H1 (cell line): ENCODE measurements around the gene MPP2. TPM values are rescaled to one million over a fixed set of nuclear protein-coding genes. Genes with fewer than 3 reads are reported as not detected.

Experiments used
- CTCF ChIA-PET: fragments of 300-600 bp; sonication (Branson Sonifier 250); formaldehyde crosslinking; loops from one replicate; lab custom pipeline; 2021; ENCODE audit not compliant: partially characterized antibody; lab: Charles Lee
- POLR2A ChIA-PET: fragments of 300-600 bp; sonication (Branson Sonifier 250); formaldehyde crosslinking; loops from one replicate; lab custom pipeline; 2021; ENCODE audit warnings: inconsistent platforms; ENCODE audit not compliant: partially characterized antibody; lab: Charles Lee
- DNase-seq, 2 experiments: peaks; one replicate each; pipeline versions ENCODE4 v3.0.0 to v3.0.0-alpha.2; 2010 to 2022; ENCODE audit warnings: low spot score in 2 of 2, low read depth in 1 of 2, mixed read lengths in 1 of 2
- FAIRE-seq: peaks from 2 replicates; lab custom pipeline; 2011; peaks lifted over from hg19 to GRCh38; lab: Jason Lieb, UNC
- H2AFZ ChIP-seq: 2 replicates; pipeline ENCODE4 v1.8.1; 2012; ENCODE audit warnings: low read length, inconsistent platforms
- H2AK5ac ChIP-seq: 2 replicates; pipeline ENCODE4 v1.6.1; 2013; ENCODE audit warnings: low read depth, low read length
- H2BK120ac ChIP-seq: replicated peaks from 2 replicates; pipeline ENCODE3; 2013; ENCODE audit warnings: low read depth, low read length, inconsistent platforms
- H2BK12ac ChIP-seq: 2 replicates; pipeline ENCODE4 v1.6.1; 2013; ENCODE audit warnings: low read depth, low read length
- H2BK15ac ChIP-seq: 2 replicates; pipeline ENCODE4 v1.6.1; 2013; ENCODE audit warnings: low read length
- H2BK20ac ChIP-seq: 2 replicates; pipeline ENCODE4 v1.6.1; 2013; ENCODE audit warnings: low read length
- H2BK5ac ChIP-seq: 2 replicates; pipeline ENCODE4 v1.6.1; 2013; ENCODE audit warnings: low read depth, low read length
- H3K14ac ChIP-seq: 2 replicates; pipeline ENCODE4 v1.6.1; 2013; ENCODE audit warnings: inconsistent platforms; ENCODE audit not compliant: insufficient read length
- H3K18ac ChIP-seq: 2 replicates; pipeline ENCODE4 v1.6.1; 2013; ENCODE audit warnings: low read length; ENCODE audit errors: extremely low read depth
- H3K23ac ChIP-seq: 2 replicates; pipeline ENCODE4 v1.6.1; 2013; ENCODE audit warnings: inconsistent platforms; ENCODE audit not compliant: insufficient read length
- H3K23me2 ChIP-seq: 2 replicates; pipeline ENCODE4 v1.6.1; 2013; ENCODE audit warnings: low read depth, low read length
- H3K27ac ChIP-seq: 2 replicates; pipeline ENCODE4 v1.6.1; 2011; ENCODE audit warnings: low read depth, low read length, inconsistent platforms
- H3K27me3 ChIP-seq, 4 experiments: replicated peaks in 1 of 4; 1 replicate in 1 of 4; 2 replicates in 3 of 4; pipeline versions ENCODE4 v1.6.1 to v1.8.1; 2011 to 2013; ENCODE audit warnings: low read length in 3 of 4, mild to moderate bottlenecking in 3 of 4, inconsistent platforms in 2 of 4, mixed read lengths in 2 of 4, moderate library complexity in 1 of 4; ENCODE audit not compliant: control insufficient read depth in 3 of 4, insufficient read depth in 3 of 4; ENCODE audit errors: extremely low read depth in 1 of 4
- H3K36me3 ChIP-seq, 4 experiments: 2 replicates each; pipeline versions ENCODE4 v1.6.1 to v1.8.1; 2011 to 2013; ENCODE audit warnings: mild to moderate bottlenecking in 4 of 4, low read length in 3 of 4, moderate library complexity in 2 of 4, control low read depth in 1 of 4, inconsistent platforms in 1 of 4; ENCODE audit not compliant: insufficient read depth in 4 of 4, control insufficient read depth in 2 of 4
- H3K4ac ChIP-seq: replicated peaks from 2 replicates; pipeline ENCODE3; 2013; ENCODE audit warnings: low read length, low read depth, mixed read lengths, inconsistent platforms; ENCODE audit not compliant: insufficient read length
- H3K4me1 ChIP-seq, 4 experiments: replicated peaks in 1 of 4; 1 replicate in 1 of 4; 2 replicates in 3 of 4; pipeline versions ENCODE4 v1.6.1 to v1.8.1; 2011 to 2013; ENCODE audit warnings: low read length in 3 of 4, inconsistent platforms in 2 of 4, mixed read lengths in 1 of 4; ENCODE audit not compliant: insufficient read depth in 4 of 4, control insufficient read depth in 3 of 4
- H3K4me2 ChIP-seq, 2 experiments: 2 replicates each; pipeline versions ENCODE4 v1.6.1 to v1.8.1; 2011 to 2013; ENCODE audit warnings: low read depth in 2 of 2, low read length in 2 of 2, control low read depth in 1 of 2, inconsistent platforms in 1 of 2, mild to moderate bottlenecking in 1 of 2; ENCODE audit not compliant: insufficient read depth in 1 of 2
- H3K4me3 ChIP-seq, 4 experiments: fragments of 200-600, 300-600 bp in 1 of 4; sonication (generic), shearing (Covaris generic), sonication (Bioruptor Twin) in 1 of 4; 2 replicates each; pipeline versions ENCODE4 v1.5.1 to v1.8.1; 2011 to 2016; ENCODE audit warnings: low read length in 4 of 4, low read depth in 3 of 4, control low read depth in 2 of 4, inconsistent platforms in 2 of 4, mild to moderate bottlenecking in 2 of 4, mixed read lengths in 1 of 4, moderate library complexity in 1 of 4; ENCODE audit not compliant: insufficient read depth in 2 of 4; ENCODE audit errors: extremely low read depth in 1 of 4
- H3K56ac ChIP-seq: replicated peaks from 2 replicates; pipeline ENCODE3; 2013; ENCODE audit warnings: low read depth, mild to moderate bottlenecking, mixed read lengths, low read length, inconsistent platforms; ENCODE audit not compliant: insufficient read length
- H3K79me1 ChIP-seq: 2 replicates; pipeline ENCODE4 v1.6.1; 2013; ENCODE audit warnings: low read depth, low read length, control low read depth
- H3K79me2 ChIP-seq, 2 experiments: 2 replicates each; pipeline versions ENCODE4 v1.6.1 to v1.8.1; 2012 to 2013; ENCODE audit warnings: low read length in 2 of 2, mild to moderate bottlenecking in 2 of 2, inconsistent platforms in 1 of 2; ENCODE audit not compliant: insufficient read depth in 2 of 2, control insufficient read depth in 1 of 2
- H3K9ac ChIP-seq, 4 experiments: replicated peaks in 1 of 4; 1 replicate in 1 of 4; 2 replicates in 3 of 4; pipeline versions ENCODE4 v1.6.1 to v1.8.1; 2011 to 2013; ENCODE audit warnings: low read depth in 3 of 4, low read length in 3 of 4, control low read depth in 2 of 4, mild to moderate bottlenecking in 2 of 4, moderate library complexity in 2 of 4, inconsistent platforms in 1 of 4; ENCODE audit errors: extremely low read depth in 1 of 4
- H3K9me3 ChIP-seq, 2 experiments: 2 replicates each; pipeline versions ENCODE4 v1.6.1 to v1.8.1; 2012 to 2013; ENCODE audit warnings: mild to moderate bottlenecking in 2 of 2, moderate library complexity in 2 of 2, control low read depth in 1 of 2, inconsistent platforms in 1 of 2, low read depth in 1 of 2, low read length in 1 of 2, mixed read lengths in 1 of 2; ENCODE audit not compliant: insufficient read depth in 2 of 2
- H4K20me1 ChIP-seq, 2 experiments: replicated peaks in 1 of 2; 2 replicates each; pipeline versions ENCODE3 to v1.8.1; 2011 to 2013; ENCODE audit warnings: inconsistent platforms in 2 of 2, low read length in 2 of 2, mild to moderate bottlenecking in 1 of 2; ENCODE audit not compliant: insufficient read depth in 2 of 2, control insufficient read depth in 1 of 2
- H4K5ac ChIP-seq: 2 replicates; pipeline ENCODE4 v1.6.1; 2013; ENCODE audit warnings: low read length, low read depth, mixed read lengths, inconsistent platforms; ENCODE audit not compliant: insufficient read length
- H4K8ac ChIP-seq: 2 replicates; pipeline ENCODE4 v1.8.0; 2013; ENCODE audit warnings: mild to moderate bottlenecking, moderate library complexity, low read length, inconsistent platforms; ENCODE audit not compliant: insufficient read depth; ENCODE audit errors: extremely low read depth
- H4K91ac ChIP-seq: replicated peaks from 2 replicates; pipeline ENCODE3; 2013; ENCODE audit warnings: low read length, mixed read lengths, inconsistent platforms; ENCODE audit not compliant: insufficient read length
- BACH1 ChIP-seq: IDR thresholded peaks from 2 replicates; pipeline ENCODE4 v1.6.1; 2012; ENCODE audit warnings: low read length, improper control_type of control experiment
- CREB1 ChIP-seq: IDR thresholded peaks from 2 replicates; pipeline ENCODE4 v1.6.1; 2012; ENCODE audit warnings: inconsistent platforms
- HDAC2 ChIP-seq, 2 experiments: fragments of 300-600 bp in 1 of 2; sonication (generic) in 1 of 2; IDR thresholded peaks; 2 replicates each; pipeline ENCODE4 v1.6.1; 2011 to 2012; ENCODE audit warnings: low read depth in 2 of 2, low read length in 2 of 2, mild to moderate bottlenecking in 2 of 2, moderate library complexity in 2 of 2, borderline replicate concordance in 1 of 2, inconsistent platforms in 1 of 2
- JUN ChIP-seq: IDR thresholded peaks from 2 replicates; pipeline ENCODE4 v1.6.1; 2011; ENCODE audit warnings: low read depth, mild to moderate bottlenecking, improper control_type of control experiment, low read length
- KDM4A ChIP-seq: IDR thresholded peaks from one replicate; pipeline ENCODE4 v1.7.1; 2012; ENCODE audit warnings: low read depth, mild to moderate bottlenecking, moderate library complexity, low read length, inconsistent platforms; ENCODE audit not compliant: severe bottlenecking
- MAFK ChIP-seq: IDR thresholded peaks from 2 replicates; pipeline ENCODE4 v1.6.1; 2012; ENCODE audit warnings: low read depth, mild to moderate bottlenecking, improper control_type of control experiment, low read length
- NRF1 ChIP-seq: IDR thresholded peaks from 2 replicates; pipeline ENCODE4 v1.6.1; 2011; ENCODE audit warnings: mild to moderate bottlenecking, low read depth, low read length, improper control_type of control experiment
- PHF8 ChIP-seq: fragments of 200-600 bp; sonication (generic); conservative IDR thresholded peaks from 2 replicates; pipeline ENCODE4 v1.7.1; 2012; ENCODE audit warnings: low read depth, mild to moderate bottlenecking, inconsistent platforms, low read length, moderate library complexity
- RAD21 ChIP-seq, 2 experiments: IDR thresholded peaks in 1 of 2; conservative IDR thresholded peaks in 1 of 2; 2 replicates each; pipeline ENCODE4 v1.6.1; 2011; ENCODE audit warnings: low read depth in 2 of 2, low read length in 2 of 2, improper control_type of control experiment in 1 of 2, inconsistent platforms in 1 of 2, mild to moderate bottlenecking in 1 of 2, moderate library complexity in 1 of 2
- RXRA ChIP-seq: IDR thresholded peaks from 2 replicates; pipeline ENCODE4 v1.6.1; 2011; ENCODE audit warnings: low read depth, mild to moderate bottlenecking, low read length, moderate library complexity; ENCODE audit not compliant: insufficient read depth
- TCF12 ChIP-seq: IDR thresholded peaks from 2 replicates; pipeline ENCODE4 v1.6.1; 2011; ENCODE audit warnings: low read depth, mild to moderate bottlenecking, low read length
- WGBS, 2 experiments: shearing (Covaris generic) in 1 of 2; methylation state at CpG; one replicate each; pipeline versions ENCODE4 v1.1.6 to v1.1.7; 2013 to 2015; ENCODE audit warnings: low lambda C conversion rate in 2 of 2, mixed read lengths in 2 of 2, inconsistent platforms in 1 of 2, low coverage in 1 of 2, missing lambda C conversion rate in 1 of 2; ENCODE audit not compliant: insufficient replicate concordance in 2 of 2, insufficient coverage in 1 of 2, insufficient read length in 1 of 2; ENCODE audit errors: extremely low coverage in 1 of 2, missing lambda C conversion rate in 1 of 2; 5-methylcytosine and 5-hydroxymethylcytosine counted together
- polyA plus RNA-seq, 7 experiments: library from polyadenylated mRNA; depleted of rRNA in 3 of 7; stranded (reverse) in 5 of 7; unstranded in 2 of 7; fragments of >200 nt in 5 of 7; fragments of 200-250 nt in 2 of 7; gene quantifications; 1 replicate in 5 of 7; 2 replicates in 1 of 7; 4 replicates in 1 of 7; pipeline versions ENCODE4 v1.2.1 to v1.2.3, GENCODE V29; 2011 to 2013; ENCODE audit warnings: missing spikeins in 2 of 7, mixed read lengths in 2 of 7
- total RNA-seq: library from RNA; stranded (reverse); fragmentation: NEBNext Ultra II Directional; extraction: Animal tissue kit (Norgen Biotek cat#: 25700); gene quantifications from 2 replicates; pipeline ENCODE4 v1.2.1, GENCODE V29; 2021

The MPP2 gene
- total and polyA plus RNA-seq, 2 of the 8 experiments (the other 6 are each of a cell fraction or from before 2014, with no cell fraction given), result 30.9 to 34.1 TPM

GRCh38 chr17:43878260-43879175 is 28.8 kb downstream of the MPP2 start:
- H2AK5ac ChIP-seq, result no peak overlapping the region
- peaks cover 0 to 8% of the 10 kb centered on the region in 2 experiments for H4K20me1 ChIP-seq
- H2BK120ac ChIP-seq, result no peak overlapping the region
- DNase-seq, result peak; percentile 70 to 97
- H3K27me3 ChIP-seq, result no peaks in the 10 kb centered on the region
- H3K14ac ChIP-seq, result no peak overlapping the region
- no peak overlapping the region for H2BK12ac ChIP-seq
- H2BK15ac ChIP-seq, result peak overlapping the region; percentile 83; the same call in 1 of the 2 replicates
- no peak overlapping the region for H3K4ac ChIP-seq
- WGBS, 2 experiments, result 26% methylated on average over 13 of the region's 13 CpGs; no CpG with 5 or more reads in 1 of the 2 experiments
- H3K79me2 ChIP-seq, result no peaks in the 10 kb centered on the region
- peaks cover 0 to 8% (median 6%) of the 10 kb centered on the region in 4 experiments; a peak in 5 of 7 replicates for H3K4me1 ChIP-seq
- POLR2A ChIA-PET, result interaction anchor here (0.6 to 1.4 kb wide), 2 partner anchors 10 to 18 kb away, joined by 3 to 5 read pairs; no protein-coding TSS in a partner anchor
- peak overlapping the region in 1 of 2 experiments; percentile 39; a peak in 2 of 4 replicates for H3K4me2 ChIP-seq
- H3K4me3 ChIP-seq, result no peak overlapping the region
- no peaks in the 10 kb centered on the region for H3K23me2 ChIP-seq
- H2BK20ac ChIP-seq, result no peak overlapping the region
- no peak overlapping the region for H4K91ac ChIP-seq
- CTCF ChIA-PET, result interaction anchor here (0.7 to 10.0 kb wide), 43 partner anchors 13 to 1061 kb away, joined by 3 to 403 read pairs (median 4); partner anchors contain the start of genes CD300LG, MPP2, PPY and SOST
- H3K56ac ChIP-seq, result no peak overlapping the region
- H3K27ac ChIP-seq, result no peak overlapping the region
- no peaks in the 10 kb centered on the region for H3K79me1 ChIP-seq
- H3K9ac ChIP-seq, result no peak overlapping the region; a peak in 1 of 7 replicates
- H3K9me3 ChIP-seq, result no peaks in the 10 kb centered on the region
- no peaks in the 10 kb centered on the region; a peak in 2 of 8 replicates for H3K36me3 ChIP-seq
- no peak overlapping the region for H4K5ac ChIP-seq
- 0 out of 2 replicates have a peak overlapping the region, but pooled peaks have one; percentile 51 for H4K8ac ChIP-seq
- no peak overlapping the region for H3K23ac ChIP-seq
- H3K18ac ChIP-seq, result peak overlapping the region; percentile 75
- peak; percentile 57 for FAIRE-seq
- H2AFZ ChIP-seq, result no peak overlapping the region
- H2BK5ac ChIP-seq, result peak overlapping the region; percentile 26
- no peak for TF ChIP-seq TCF12
- TF ChIP-seq RXRA, result no peak
- TF ChIP-seq KDM4A, result no peak
- no peak for TF ChIP-seq NRF1
- no peak for TF ChIP-seq HDAC2 (IDR thresholded peaks at IDR 0.05; ENCODE audit: borderline replicate concordance in 1 of 2, low read depth in 2 of 2, low read length in 2 of 2)
- no peak for TF ChIP-seq JUN
- no peak for TF ChIP-seq PHF8
- TF ChIP-seq CREB1, result peak; percentile 29; the same call in 1 of the 2 replicates
- peak; percentile 82 to 88 for TF ChIP-seq RAD21 (IDR thresholded peaks at IDR 0.05 in 1 of 2, conservative IDR thresholded peaks at IDR 0.05 in 1 of 2; ENCODE audit: low read depth in 2 of 2, low read length in 2 of 2)
- TF ChIP-seq MAFK, result no peak
- TF ChIP-seq BACH1, result no peak
